HL-60/S4 treated with retinoic acid at 250 ng/mL for 4 days and 3 days (cell line): ENCODE data around the gene PRPF40A.

Experiments used
- in situ Hi-C: fragments of 300-500 bp; cut with MboI; formaldehyde crosslinking; loops from 2 replicates; pipeline ENCODE4 v1.7.0; 2022; ENCODE audit warnings: low sequenced_read_pairs

PRPF40A gene

DNA sequence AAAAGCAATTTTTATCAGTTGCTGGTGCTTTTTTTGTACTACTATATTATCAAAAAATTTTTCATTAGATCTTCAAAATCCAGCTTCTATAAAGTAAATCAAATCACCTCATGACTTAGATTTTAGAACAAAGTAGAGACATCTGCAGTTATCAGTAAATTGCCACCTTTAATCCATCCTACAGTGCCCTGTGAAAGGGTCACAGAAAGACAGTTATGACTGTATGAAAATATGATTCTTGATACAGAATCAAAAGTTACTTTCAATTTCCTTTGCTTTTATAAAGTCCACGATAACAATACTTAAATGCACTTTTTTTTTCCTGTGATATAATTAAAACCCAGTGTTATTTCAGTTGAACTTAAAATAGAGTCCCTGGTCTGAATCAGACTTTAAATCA, 61.4 kb downstream of the PRPF40A start:
- in situ Hi-C loops = no loop called here

DNA sequence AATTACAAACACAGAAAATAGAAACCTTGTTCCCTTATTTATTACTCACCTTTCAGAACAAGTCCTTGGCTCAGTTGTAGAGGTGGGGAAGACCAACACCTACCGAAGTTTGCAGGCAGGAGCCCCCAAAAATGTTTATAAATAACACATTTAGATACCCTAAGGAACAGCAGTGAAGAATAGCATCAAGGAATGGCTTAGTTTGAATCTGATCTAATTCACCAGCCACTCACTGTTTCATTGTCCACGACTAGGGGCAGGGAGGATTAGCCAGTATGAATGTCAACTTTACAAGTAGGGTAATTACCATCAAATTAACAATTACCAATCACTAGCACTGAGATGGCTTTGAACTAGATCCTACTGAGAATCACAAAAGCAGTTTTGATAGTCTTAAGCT, 65.4 kb downstream of the PRPF40A start:
- in situ Hi-C loops = no loop called here

DNA sequence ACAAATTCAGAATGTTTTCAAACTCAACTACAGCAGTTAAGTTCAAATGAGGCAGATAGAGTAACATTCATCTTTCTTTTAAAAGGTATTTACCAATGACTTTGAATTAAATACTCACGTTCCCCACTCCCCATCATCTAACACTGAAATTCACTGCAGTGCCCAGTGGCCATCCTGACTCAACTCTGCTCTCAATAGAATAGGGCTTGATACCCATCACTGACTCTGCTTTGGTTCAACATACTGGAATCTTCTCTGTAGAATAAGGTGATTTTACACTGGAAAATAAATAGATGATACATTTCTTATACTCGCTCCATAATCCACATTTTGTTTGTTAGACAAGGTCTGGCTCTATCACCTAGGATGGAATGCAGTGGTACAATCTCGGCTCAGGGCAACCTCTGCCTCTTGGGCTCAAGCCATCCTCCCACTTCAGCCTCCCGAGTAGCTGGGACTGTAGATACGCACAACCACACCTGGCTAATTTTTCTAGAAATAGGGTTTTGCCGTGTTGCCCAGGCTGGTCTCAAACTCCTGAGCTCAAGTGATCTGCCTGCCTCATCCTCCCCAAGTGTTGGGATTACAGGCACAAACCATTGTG, 66.4 kb downstream of the PRPF40A start:
- in situ Hi-C loops = no loop called here

DNA sequence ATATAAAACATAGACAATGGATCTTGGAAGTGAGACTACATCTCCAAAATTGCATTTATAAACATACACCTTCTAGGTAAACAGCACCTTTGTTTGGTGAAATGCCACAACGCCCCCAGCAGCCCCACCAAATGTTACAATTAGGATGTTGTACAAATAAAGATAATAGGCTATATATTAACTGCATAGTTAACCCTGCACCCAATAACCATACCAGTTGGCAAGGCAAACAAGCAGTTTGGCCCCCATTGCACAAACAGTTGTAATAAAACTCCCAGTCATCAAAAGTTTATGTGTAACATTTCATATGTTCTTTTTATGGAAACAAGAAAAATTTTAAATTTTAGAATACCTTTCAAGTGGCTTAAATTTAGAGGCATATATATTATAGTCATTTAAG, 67.3 kb downstream of the PRPF40A start:
- in situ Hi-C loops = loop anchor here (25.0 kb wide), 1 partner anchor 613 kb away; no protein-coding TSS in a partner anchor

DNA sequence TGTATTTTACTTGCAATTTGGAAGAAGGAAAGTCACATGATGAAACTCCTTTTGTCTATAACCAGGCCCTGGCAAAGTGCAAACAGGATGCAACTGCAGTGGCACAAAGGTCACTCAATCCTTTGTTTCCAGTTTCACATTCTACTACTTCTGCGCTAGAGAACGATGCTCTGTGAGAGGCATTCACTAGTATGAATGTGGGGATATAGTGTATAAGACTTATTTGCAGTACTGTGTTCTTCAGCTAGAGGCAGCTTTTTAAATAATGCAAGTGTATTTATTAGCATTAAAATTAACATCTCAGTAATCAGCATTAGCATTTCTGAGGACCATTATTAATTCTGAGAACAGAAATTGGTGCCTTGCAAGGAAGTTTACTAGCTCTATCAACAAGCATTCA, 68.9 kb downstream of the PRPF40A start:
- in situ Hi-C loops = loop anchor here (25.0 kb wide), 1 partner anchor 611 kb away; no protein-coding TSS in a partner anchor

DNA sequence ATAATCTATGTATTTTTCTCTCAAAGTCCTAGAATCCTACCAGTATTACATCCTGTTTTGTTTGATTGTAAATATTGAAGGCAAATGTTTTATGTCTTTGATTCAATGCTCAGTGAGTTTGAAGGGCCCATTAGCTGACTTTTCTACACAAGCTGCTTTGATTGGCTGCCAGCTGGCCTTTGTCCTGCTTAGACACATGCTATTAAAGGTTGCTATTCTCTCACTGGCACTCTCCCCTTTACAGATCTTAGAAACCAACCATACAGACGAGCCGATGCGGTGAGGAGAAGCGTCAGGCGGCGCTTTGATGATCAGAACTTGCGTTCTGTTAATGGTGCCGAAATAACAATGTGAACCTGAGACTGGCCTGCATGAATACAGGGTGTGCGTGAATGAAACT, 69.7 kb downstream of the PRPF40A start:
- in situ Hi-C loops = loop anchor here (25.0 kb wide), 1 partner anchor 610 kb away; no protein-coding TSS in a partner anchor

DNA sequence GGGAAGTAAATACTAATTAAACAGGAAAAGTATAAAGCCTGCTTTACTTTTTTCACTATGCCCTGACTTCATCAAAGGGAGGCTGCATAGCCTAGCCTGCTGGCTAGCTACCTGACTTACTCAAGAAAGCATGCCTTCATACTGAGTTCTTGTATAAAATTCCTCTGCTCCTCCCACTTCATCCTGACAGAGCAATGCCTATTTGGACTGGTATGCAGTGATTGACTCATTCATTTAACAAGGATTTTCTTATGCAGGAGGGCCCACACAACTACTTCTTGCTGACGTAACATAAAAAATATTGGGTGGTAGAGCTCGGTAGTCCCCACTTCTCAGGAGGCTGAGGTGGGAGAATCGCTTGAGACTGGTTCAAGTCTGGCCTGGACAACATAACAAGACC, 70.5 kb downstream of the PRPF40A start:
- in situ Hi-C loops = loop anchor here (25.0 kb wide), 1 partner anchor 609 kb away; no protein-coding TSS in a partner anchor

DNA sequence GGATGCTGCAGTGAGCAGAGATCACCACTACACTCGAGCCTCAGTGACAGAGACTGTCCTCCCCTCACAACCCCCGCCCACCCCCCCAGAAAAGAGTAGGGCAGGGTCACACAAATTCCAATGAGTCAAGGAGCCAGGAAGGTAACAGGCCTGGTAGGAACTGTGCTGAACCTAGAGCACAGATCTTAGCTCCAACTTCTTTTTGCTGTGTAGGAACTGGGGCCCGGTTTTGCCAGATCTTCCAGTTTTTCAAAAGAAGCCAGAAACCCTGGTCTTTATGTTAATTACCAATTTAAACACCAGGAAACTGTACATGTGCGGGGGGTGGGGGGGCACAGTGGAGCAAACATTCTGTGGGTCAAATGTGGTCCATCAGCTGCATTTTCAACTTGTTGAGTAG, 71.0 kb downstream of the PRPF40A start:
- in situ Hi-C loops = loop anchor here (25.0 kb wide), 1 partner anchor 609 kb away; no protein-coding TSS in a partner anchor

DNA sequence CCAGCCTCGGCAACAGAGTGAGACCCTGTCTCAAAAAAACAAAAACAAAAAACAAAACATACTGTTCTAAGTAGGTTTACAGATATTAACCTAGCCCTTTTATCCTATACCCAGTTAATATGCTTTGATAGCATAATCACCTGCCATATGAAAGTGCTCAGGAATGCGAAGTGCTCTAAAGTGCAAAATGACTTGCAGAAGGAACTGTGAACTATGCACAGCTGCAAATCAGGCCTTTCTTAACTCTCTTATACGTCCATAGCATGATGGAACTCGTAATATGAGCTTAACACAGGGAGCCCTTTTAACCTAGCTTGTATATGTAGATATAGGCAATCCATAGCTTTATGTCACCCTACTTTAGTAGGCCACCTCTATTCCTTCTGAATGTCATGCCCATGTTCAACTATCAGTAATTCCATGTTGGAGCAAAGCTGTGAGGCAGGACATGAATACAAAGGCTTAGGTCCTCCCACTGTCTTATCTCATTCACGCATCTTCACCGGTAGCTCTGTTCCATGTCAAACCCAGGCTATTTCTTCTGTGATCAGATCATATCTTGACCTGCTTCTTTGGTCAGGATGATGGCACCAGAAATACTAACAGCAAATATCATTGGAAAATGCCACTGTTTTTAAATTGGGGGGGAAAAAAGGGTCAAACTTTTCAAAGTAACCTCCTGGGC, 72.9 kb downstream of the PRPF40A start:
- in situ Hi-C loops = loop anchor here (25.0 kb wide), 1 partner anchor 607 kb away; no protein-coding TSS in a partner anchor

DNA sequence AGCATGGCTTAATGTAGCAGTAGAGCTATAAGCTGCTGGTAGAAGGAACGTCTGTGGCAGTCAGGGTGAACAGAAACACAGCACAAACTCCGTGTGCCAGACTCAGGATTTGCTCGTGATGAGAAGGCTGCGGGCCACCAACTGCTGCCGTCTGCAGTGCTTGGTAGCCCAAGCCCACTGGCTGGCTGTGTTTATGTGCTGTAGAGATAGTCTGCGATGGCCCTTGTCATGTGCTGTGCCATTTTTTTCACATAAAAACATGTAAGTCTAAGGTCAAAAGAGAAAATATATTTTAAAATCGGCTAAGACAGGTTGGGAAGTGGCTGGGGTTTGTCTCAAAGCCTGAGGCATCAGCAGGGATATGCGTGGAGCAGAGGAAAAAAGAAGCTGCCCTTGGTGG, 78.7 kb downstream of the PRPF40A start:
- in situ Hi-C loops = loop anchor here (10.0 to 25.0 kb wide), 2 partner anchors 454 to 601 kb away; no protein-coding TSS in a partner anchor

DNA sequence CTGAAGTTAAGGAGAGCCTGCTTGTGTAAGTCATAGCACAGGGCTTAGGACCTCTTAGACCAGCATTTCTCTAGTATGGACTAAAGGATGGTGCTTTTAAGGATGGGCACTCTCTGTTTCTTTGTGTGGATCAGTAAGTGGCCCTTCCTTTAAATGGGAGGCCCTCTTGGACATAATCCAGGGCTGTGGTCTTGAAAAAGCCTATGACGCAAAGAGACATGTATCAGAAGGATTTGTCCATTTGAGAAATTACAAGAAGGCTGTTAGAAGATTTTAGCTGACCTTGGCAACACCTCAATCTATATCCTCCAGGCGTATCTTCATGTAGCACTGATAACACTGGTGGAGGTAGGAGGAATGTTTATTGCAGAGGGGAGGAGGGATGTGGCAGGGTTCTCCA, 79.2 kb downstream of the PRPF40A start:
- in situ Hi-C loops = loop anchor here (10.0 to 25.0 kb wide), 2 partner anchors 453 to 601 kb away; no protein-coding TSS in a partner anchor

DNA sequence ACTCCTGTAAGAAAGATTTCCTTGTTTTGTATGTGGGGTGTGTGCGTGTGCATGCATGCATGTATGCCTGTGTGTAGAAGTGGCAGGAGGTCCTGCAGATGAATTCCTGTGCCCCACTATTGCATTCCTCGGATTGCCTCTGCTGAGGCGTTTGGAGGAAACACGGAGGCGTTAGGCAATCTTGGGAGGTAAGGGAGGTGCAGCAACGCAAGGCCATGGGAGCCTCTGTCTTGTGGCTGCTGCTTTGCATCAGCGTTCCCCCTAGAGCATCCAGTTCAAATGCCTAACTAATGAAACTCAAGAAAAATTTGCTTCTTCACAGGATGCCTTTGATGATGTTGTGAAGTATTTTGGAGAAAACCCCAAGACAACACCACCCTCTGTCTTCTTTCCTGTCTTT, 80.0 kb downstream of the PRPF40A start:
- in situ Hi-C loops = loop anchor here (10.0 to 25.0 kb wide), 2 partner anchors 452 to 600 kb away; no protein-coding TSS in a partner anchor

DNA sequence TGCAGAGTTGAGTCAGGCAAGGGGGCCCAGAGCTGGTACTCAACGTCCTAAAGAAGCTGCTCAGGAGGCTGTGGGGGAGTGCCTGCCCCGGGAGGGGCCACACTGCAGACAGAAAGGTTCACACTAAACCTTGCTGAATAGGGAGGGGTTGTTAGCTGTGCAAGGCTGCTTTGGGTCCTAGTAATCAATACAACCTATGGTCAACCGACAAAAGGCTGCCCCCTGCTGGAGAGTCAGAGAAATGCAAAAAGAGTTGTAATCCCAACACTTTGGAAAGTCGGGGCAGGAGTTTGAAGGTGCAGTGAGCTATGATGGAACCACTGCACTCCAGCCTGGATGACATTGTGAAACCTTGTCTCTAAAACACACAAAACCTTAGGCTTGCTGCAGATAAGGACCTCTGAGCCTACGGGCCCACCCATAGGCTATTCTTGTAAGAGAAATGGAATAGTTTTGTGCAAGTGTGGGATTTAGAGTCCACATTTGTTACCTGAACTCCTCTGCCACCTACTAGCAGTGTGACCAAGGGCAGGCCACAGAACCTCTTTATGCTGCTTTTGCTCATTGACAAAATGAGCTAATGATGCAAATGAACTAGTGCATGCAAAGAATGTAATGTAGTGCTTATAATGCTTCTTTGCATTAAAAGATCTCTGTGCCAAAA, 81.5 kb downstream of the PRPF40A start:
- in situ Hi-C loops = loop anchor here (10.0 to 25.0 kb wide), 2 partner anchors 451 to 598 kb away; no protein-coding TSS in a partner anchor

DNA sequence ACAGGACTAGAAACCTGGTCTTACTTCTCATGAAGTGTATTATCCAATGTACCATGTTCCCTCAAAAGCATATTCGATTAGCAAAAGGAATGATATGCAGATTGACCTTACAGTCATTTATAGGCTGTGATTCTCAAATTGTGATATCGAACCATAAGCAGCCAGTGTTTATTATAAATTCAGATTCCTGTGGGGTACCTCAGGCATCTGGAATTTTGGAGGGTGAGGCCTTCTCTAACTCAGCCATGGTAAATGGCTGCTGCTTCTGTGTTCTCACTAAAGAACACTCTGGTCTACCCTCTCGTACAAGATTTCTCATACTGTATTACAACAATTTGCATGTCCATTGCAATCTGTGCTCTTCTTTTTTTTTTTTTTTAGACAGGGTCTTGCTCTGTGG, 84.5 kb downstream of the PRPF40A start:
- in situ Hi-C loops = loop anchor here (10.0 to 25.0 kb wide), 2 partner anchors 448 to 595 kb away; no protein-coding TSS in a partner anchor

DNA sequence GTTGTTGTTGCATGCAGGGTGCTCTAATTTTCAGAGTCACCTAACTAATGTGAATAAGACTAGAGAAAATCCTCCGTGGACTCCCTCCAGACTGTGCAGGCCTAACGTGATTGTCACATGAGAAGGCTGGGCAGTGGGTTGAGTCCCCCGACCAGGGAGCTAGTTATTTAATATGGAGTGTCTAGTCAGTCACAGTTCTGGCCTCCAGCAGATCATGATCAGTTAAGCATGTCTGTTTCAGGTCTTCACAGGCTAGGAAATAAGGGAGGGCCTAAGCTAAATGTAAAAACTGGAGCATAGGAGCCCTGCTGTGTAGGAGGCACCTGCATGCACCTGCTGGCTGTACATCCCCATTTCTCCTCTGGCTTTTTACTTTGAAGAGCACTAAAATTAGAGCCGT, 86.8 kb downstream of the PRPF40A start:
- in situ Hi-C loops = loop anchor here (10.0 to 25.0 kb wide), 2 partner anchors 446 to 593 kb away; no protein-coding TSS in a partner anchor

DNA sequence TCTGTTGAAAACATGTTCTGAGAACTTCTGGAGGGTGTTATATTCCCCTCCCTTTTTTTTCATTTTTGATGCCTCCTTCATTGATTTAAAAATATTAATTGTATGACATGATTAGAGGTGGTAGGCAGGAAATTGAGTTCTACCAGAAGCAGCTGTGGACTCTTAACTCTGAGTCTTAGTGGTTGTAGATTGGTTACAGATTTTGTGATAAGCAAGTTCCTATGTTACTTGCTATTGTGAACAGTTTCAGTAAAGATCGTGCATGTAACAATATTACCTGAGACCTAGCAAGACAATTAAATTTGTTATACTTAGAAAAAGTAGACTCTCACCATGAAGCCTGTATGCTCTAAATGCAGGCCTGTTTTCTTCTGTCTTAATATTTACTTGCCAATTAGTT, 88.1 kb downstream of the PRPF40A start:
- in situ Hi-C loops = loop anchor here (25.0 kb wide), 1 partner anchor 592 kb away; no protein-coding TSS in a partner anchor

DNA sequence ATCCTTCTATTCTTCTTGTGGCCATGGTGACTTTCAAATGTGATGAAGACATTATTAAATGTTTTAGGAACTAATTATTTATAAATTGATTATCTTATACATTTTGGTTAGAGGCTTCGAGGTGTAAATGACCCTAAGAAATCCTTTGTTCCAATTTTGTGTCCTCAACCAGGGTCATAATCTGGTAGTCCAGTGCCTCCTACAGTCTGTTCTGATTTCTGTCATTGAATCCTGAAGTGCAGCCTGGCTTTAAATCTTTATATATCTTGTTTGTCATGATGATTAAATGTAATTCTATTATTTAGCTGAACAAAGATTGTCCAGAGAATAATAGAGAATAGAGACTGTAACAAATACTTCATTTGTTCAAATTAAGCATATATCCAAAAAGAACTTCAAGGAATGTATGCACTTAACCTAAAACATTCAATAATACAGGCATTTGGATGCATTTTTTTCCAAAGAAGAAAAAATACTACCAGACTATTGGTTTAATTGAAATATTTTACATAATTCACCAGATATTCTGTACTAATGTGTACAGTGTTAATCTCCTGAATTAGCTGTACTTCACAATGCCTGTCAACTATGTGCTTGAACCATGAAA, 89.8 kb downstream of the PRPF40A start:
- in situ Hi-C loops = loop anchor here (25.0 kb wide), 1 partner anchor 590 kb away; no protein-coding TSS in a partner anchor

DNA sequence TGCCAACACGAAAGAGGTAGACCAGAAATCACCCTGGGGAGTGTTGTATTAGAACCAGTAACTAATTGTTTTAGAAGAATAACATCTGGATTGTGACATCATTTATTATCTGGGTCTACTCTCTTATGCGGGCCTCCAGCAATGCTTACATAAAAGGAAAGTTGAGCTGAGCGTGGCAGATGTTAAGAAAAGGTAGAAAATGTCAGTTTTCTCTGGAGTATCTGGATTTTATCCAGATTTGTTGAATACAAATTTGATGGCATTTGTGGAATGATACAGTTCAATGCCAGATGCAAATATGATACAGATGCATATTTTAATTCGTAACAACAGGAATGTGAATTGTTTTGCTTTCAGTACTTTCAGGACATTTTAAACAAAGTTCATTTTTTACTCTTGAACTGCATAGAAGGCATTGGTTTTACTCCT, 90.3 kb downstream of the PRPF40A start:
- in situ Hi-C loops = loop anchor here (25.0 kb wide), 1 partner anchor 590 kb away; no protein-coding TSS in a partner anchor

DNA sequence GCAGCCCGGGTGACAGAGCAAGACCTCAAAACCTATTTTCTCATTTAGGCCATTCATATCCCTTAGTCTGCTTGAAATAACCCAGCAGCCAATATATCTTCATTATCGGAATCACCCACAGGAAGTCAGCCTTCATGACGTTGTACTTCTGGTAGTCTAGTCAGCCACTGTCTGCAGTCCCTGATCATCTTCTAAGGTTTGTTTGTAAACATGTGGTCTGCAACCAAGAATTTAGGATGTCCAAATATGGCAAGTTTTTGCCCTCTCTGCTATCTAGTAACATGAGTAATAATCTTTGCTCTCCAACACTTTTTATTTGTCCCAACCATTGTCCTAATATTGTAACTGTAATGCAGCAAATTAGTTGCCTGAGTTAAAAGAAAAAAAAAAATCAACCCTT, 92.5 kb downstream of the PRPF40A start:
- in situ Hi-C loops = loop anchor here (25.0 kb wide), 1 partner anchor 588 kb away; no protein-coding TSS in a partner anchor

DNA sequence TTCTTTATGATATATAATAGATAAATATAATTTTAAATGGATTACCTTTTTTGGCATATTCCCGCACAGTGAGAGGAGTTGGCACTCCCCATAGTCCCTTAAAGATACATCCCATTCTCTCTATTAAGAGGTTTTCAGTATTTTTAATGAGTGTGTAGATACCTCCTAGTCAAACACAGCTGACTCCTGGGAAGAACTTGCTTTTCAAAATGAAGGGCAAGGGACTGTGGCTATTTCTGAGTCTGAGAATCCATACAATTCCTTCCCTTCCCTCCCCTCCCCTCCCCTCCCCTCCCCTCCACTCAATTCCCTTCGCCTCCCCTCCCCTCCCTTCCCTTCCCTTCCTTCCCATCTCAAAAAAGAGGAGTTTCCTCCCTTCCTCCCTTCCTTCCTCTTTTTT, 93.5 kb downstream of the PRPF40A start:
- in situ Hi-C loops = no loop called here
